GM23248 (cell line): ENCODE measurements around the gene MEG3. TPM values are rescaled to one million over a fixed set of nuclear protein-coding genes. Genes with fewer than 3 reads are reported as not detected.

Source experiments
- DNase-seq: peaks from one replicate; pipeline ENCODE4 v3.0.0-alpha.2; 2015
- H2AFZ ChIP-seq: fragments of 200-600 bp; sonication (generic); 2 replicates; pipeline ENCODE4 v1.6.1; 2016; ENCODE audit warnings: antibody characterized with exemption
- H3F3A ChIP-seq: fragments of 200-600 bp; sonication (generic); 2 replicates; pipeline ENCODE4 v1.6.1; 2016; ENCODE audit warnings: mild to moderate bottlenecking, antibody characterized with exemption, mixed run types; ENCODE audit not compliant: insufficient read depth
- H3K27ac ChIP-seq: fragments of 200-600 bp; sonication (generic); 2 replicates; pipeline ENCODE4 v1.5.1; 2016; ENCODE audit warnings: mild to moderate bottlenecking
- H3K27me3 ChIP-seq: fragments of 200-600 bp; sonication (generic); replicated peaks from 2 replicates; pipeline ENCODE4 v1.6.1; 2016; ENCODE audit warnings: mild to moderate bottlenecking; ENCODE audit not compliant: insufficient read depth
- H3K36me3 ChIP-seq: fragments of 200-600 bp; sonication (generic); 2 replicates; pipeline ENCODE4 v1.6.1; 2016; ENCODE audit warnings: low read depth, mild to moderate bottlenecking
- H3K4me1 ChIP-seq: fragments of 200-600 bp; sonication (generic); 2 replicates; pipeline ENCODE4 v1.6.1; 2016; ENCODE audit warnings: mild to moderate bottlenecking; ENCODE audit not compliant: insufficient read depth
- H3K4me2 ChIP-seq: fragments of 200-600 bp; sonication (generic); one replicate; pipeline ENCODE4 v1.6.1; 2016; ENCODE audit warnings: mild to moderate bottlenecking; ENCODE audit not compliant: unreplicated experiment
- H3K4me3 ChIP-seq: fragments of 200-600 bp; sonication (generic); 2 replicates; pipeline ENCODE4 v1.5.1; 2016; ENCODE audit warnings: mild to moderate bottlenecking
- H3K79me2 ChIP-seq: fragments of 200-600 bp; sonication (generic); 2 replicates; pipeline ENCODE4 v1.6.1; 2016; ENCODE audit warnings: mild to moderate bottlenecking; ENCODE audit not compliant: insufficient read depth
- H3K9ac ChIP-seq: fragments of 200-600 bp; sonication (generic); 2 replicates; pipeline ENCODE4 v1.6.1; 2016; ENCODE audit warnings: mild to moderate bottlenecking
- H3K9me2 ChIP-seq: fragments of 200-600 bp; sonication (generic); 2 replicates; pipeline ENCODE4 v1.6.1; 2016; ENCODE audit warnings: mixed run types, mild to moderate bottlenecking, moderate library complexity; ENCODE audit not compliant: insufficient read depth
- H3K9me3 ChIP-seq: fragments of 200-600 bp; sonication (generic); one replicate; pipeline ENCODE4 v1.6.1; 2017; ENCODE audit warnings: low read depth
- H4K20me1 ChIP-seq: fragments of 200-600 bp; sonication (generic); 2 replicates; pipeline ENCODE4 v1.6.0; 2016; ENCODE audit not compliant: insufficient read depth
- EZH2 ChIP-seq: fragments of 200-600 bp; sonication (generic); IDR thresholded peaks from 2 replicates; pipeline ENCODE4 v1.6.1; 2018; ENCODE audit warnings: antibody characterized with exemption, mild to moderate bottlenecking; ENCODE audit not compliant: insufficient read depth, poor library complexity, severe bottlenecking
- EZH2phosphoT487 ChIP-seq: fragments of 200-600 bp; sonication (generic); IDR thresholded peaks from 2 replicates; pipeline ENCODE4 v1.6.1; 2018; ENCODE audit warnings: antibody characterized with exemption, moderate library complexity, mild to moderate bottlenecking, low read depth; ENCODE audit not compliant: insufficient read depth
- WGBS, 2 experiments: methylation state at CpG; one replicate each; pipeline ENCODE4 v1.1.6; 2015 to 2017; ENCODE audit warnings: low lambda C conversion rate in 2 of 2, low coverage in 1 of 2; ENCODE audit errors: missing lambda C conversion rate in 2 of 2; 5-methylcytosine and 5-hydroxymethylcytosine counted together
- in situ Hi-C: fragments of 300-500 bp; cut with MboI; formaldehyde crosslinking; loops from 2 replicates; pipeline ENCODE4 v1.15.0; 2020
- polyA plus RNA-seq: library from polyadenylated mRNA; unstranded; fragments of >200 nt; fragmentation: Nextera tagmentation; extraction: Ambion mirVana; gene quantifications from 2 replicates; pipeline ENCODE4 v1.2.1, GENCODE V29; 2016
- total RNA-seq: library from RNA; depleted of rRNA; stranded (reverse); fragments of >200 nt; shearing (Covaris generic); gene quantifications from 2 replicates; pipeline ENCODE4 v1.2.3, GENCODE V29; 2014

MEG3 gene
- total and polyA plus RNA-seq, 2 experiments from 2014 or later: 101 to 228 TPM

- no peak for DNase-seq
- TF ChIP-seq EZH2: no peak
- TF ChIP-seq EZH2phosphoT487: no peak
- Histone ChIP-seq H3K27me3 (peaks cover 28% of the 10 kb centered on the region), H3K9ac (no peak overlapping the region), H3F3A (no peaks in the 10 kb centered on the region), H3K27ac (no peak overlapping the region), H4K20me1 (no peaks in the 10 kb centered on the region), H3K36me3 (no peaks in the 10 kb centered on the region), H3K4me2 (no peak overlapping the region), H3K9me2 (no peaks in the 10 kb centered on the region), H3K9me3 (no peaks in the 10 kb centered on the region), H2AFZ (no peak overlapping the region), H3K79me2 (no peaks in the 10 kb centered on the region), H3K4me1 (no peaks in the 10 kb centered on the region), H3K4me3 (no peak overlapping the region)
- in situ Hi-C loops: no loop called here
- WGBS, 2 experiments: 68 to 76% methylated on average over 8 of the region's 8 CpGs
These were observed 22.7 kb upstream of the MEG3 start for GRCh38 chr14:100803226-100803625.

- WGBS, 2 experiments: 76 to 80% methylated on average over 14 of the region's 14 CpGs
- no peak overlapping the region for H3K4me2 ChIP-seq
- no peak overlapping the region for H3K27ac ChIP-seq
- H3F3A ChIP-seq: no peaks in the 10 kb centered on the region
- no peak overlapping the region for H3K9ac ChIP-seq
- no peaks in the 10 kb centered on the region for H3K4me1 ChIP-seq
- H3K36me3 ChIP-seq: no peaks in the 10 kb centered on the region
- DNase-seq: no peak
- no peaks in the 10 kb centered on the region for H3K79me2 ChIP-seq
- no peak for TF ChIP-seq EZH2
- TF ChIP-seq EZH2phosphoT487: no peak
- H4K20me1 ChIP-seq: no peaks in the 10 kb centered on the region
- no peak overlapping the region for H2AFZ ChIP-seq
- H3K9me2 ChIP-seq: no peaks in the 10 kb centered on the region
- no peak overlapping the region for H3K4me3 ChIP-seq
- no peaks in the 10 kb centered on the region for H3K9me3 ChIP-seq
- in situ Hi-C loops: no loop called here
- H3K27me3 ChIP-seq: peaks cover 28% of the 10 kb centered on the region
These were observed 22.2 kb upstream of the MEG3 start for GRCh38 chr14:100803676-100804075.

GRCh38 chr14:100804138-100804537 lies 21.8 kb upstream of the MEG3 start:
- no peak for DNase-seq
- H3K79me2 ChIP-seq: no peaks in the 10 kb centered on the region
- H3K27ac ChIP-seq: no peak overlapping the region
- no peaks in the 10 kb centered on the region for H4K20me1 ChIP-seq
- 80 to 83% methylated on average over 9 to 11 of the region's 13 CpGs for WGBS, 2 experiments
- in situ Hi-C loops: no loop called here
- H3F3A ChIP-seq: no peaks in the 10 kb centered on the region
- H3K27me3 ChIP-seq: peaks cover 28% of the 10 kb centered on the region
- TF ChIP-seq EZH2phosphoT487: no peak
- TF ChIP-seq EZH2: no peak
- H3K36me3 ChIP-seq: no peaks in the 10 kb centered on the region
- H2AFZ ChIP-seq: no peak overlapping the region
- no peaks in the 10 kb centered on the region for H3K9me3 ChIP-seq
- H3K9ac ChIP-seq: no peak overlapping the region
- no peak overlapping the region for H3K4me2 ChIP-seq
- no peak overlapping the region for H3K4me3 ChIP-seq
- no peaks in the 10 kb centered on the region for H3K9me2 ChIP-seq
- no peaks in the 10 kb centered on the region for H3K4me1 ChIP-seq

- Histone ChIP-seq H3K4me3 (no peak overlapping the region), H4K20me1 (no peaks in the 10 kb centered on the region), H3F3A (no peaks in the 10 kb centered on the region), H3K9me3 (no peaks in the 10 kb centered on the region), H3K27me3 (peaks cover 29% of the 10 kb centered on the region), H3K9me2 (no peaks in the 10 kb centered on the region), H3K79me2 (no peaks in the 10 kb centered on the region), H3K9ac (no peak overlapping the region), H3K27ac (no peak overlapping the region), H2AFZ (no peak overlapping the region), H3K4me1 (no peaks in the 10 kb centered on the region), H3K36me3 (no peaks in the 10 kb centered on the region), H3K4me2 (no peak overlapping the region)
- DNase-seq: no peak
- TF ChIP-seq EZH2: no peak
- TF ChIP-seq EZH2phosphoT487: no peak
- 49 to 50% methylated on average over 9 of the region's 9 CpGs for WGBS, 2 experiments
- in situ Hi-C loops: no loop called here
These were observed 21.2 kb upstream of the MEG3 start for GRCh38 chr14:100804558-100805309.

GRCh38 chr14:100806386-100806785 lies 19.5 kb upstream of the MEG3 start:
- H3K4me1 ChIP-seq: no peaks in the 10 kb centered on the region
- WGBS, 2 experiments: 65 to 74% methylated on average over 8 to 9 of the region's 9 CpGs
- H3K4me2 ChIP-seq: no peak overlapping the region
- no peaks in the 10 kb centered on the region for H3F3A ChIP-seq
- no peaks in the 10 kb centered on the region for H3K79me2 ChIP-seq
- H3K9me2 ChIP-seq: no peaks in the 10 kb centered on the region
- H2AFZ ChIP-seq: no peak overlapping the region
- H4K20me1 ChIP-seq: no peaks in the 10 kb centered on the region
- no peak overlapping the region for H3K9ac ChIP-seq
- H3K9me3 ChIP-seq: no peaks in the 10 kb centered on the region
- no peak overlapping the region for H3K4me3 ChIP-seq
- in situ Hi-C loops: no loop called here
- TF ChIP-seq EZH2phosphoT487 (no peak), EZH2 (no peak)
- H3K27me3 ChIP-seq: peaks cover 29% of the 10 kb centered on the region
- DNase-seq: no peak
- no peaks in the 10 kb centered on the region for H3K36me3 ChIP-seq
- no peak overlapping the region for H3K27ac ChIP-seq
